ENCODE results near the gene UBAC2.
A peak's percentile ranks its signal among the peaks of the same experiment; 100 is the strongest.

The UBAC2 gene

GRCh38 chr13:99326012-99326411, 125.4 kb downstream of the UBAC2 start:
- Histone ChIP-seq H2AFZ (ENCODE audit: low read depth, low read length) (no peak overlapping the region), H3K36me3 (ENCODE audit: insufficient read depth, low read length) (peaks cover 61% of the 10 kb centered on the region), H3K4me1 (ENCODE audit: insufficient read depth, low read length) (peaks cover 6% of the 10 kb centered on the region), H3K9ac (ENCODE audit: low read depth, low read length) (no peak overlapping the region), H3K27ac (ENCODE audit: low read length) (no peak overlapping the region; the same call in 1 of the 2 replicates), H3K4me2 (ENCODE audit: insufficient read depth, low read length) (no peak overlapping the region), H3K4me3 (ENCODE audit: low read depth in 1 of 2, low read length in 2 of 2) (no peak overlapping the region), H3K27me3 (ENCODE audit: insufficient read depth, low read length, poor library complexity) (no peaks in the 10 kb centered on the region), H3K79me2 (ENCODE audit: insufficient read depth, low read length) (no peaks in the 10 kb centered on the region), H3K9me3 (ENCODE audit: insufficient read depth, low read length, severe bottlenecking) (no peaks in the 10 kb centered on the region), H4K20me1 (ENCODE audit: insufficient read depth, low read length) (no peaks in the 10 kb centered on the region)
- no peak for DNase-seq
- no peak for TF ChIP-seq EZH2 (IDR thresholded peaks at IDR 0.05; ENCODE audit: borderline replicate concordance, low read depth, low read length, severe bottlenecking)
- no peak for TF ChIP-seq CTCF (IDR thresholded peaks at IDR 0.05; ENCODE audit: borderline replicate concordance, extremely low read depth, low read length, poor library complexity, severe bottlenecking)
- peak; percentile 27; the same call in 1 of the 3 replicates for ATAC-seq (ENCODE audit: insufficient read depth, low read depth)

GRCh38 chr13:99327126-99327525, 126.5 kb downstream of the UBAC2 start:
- Histone ChIP-seq H3K79me2 (ENCODE audit: insufficient read depth, low read length) (no peaks in the 10 kb centered on the region), H3K4me2 (ENCODE audit: insufficient read depth, low read length) (no peak overlapping the region), H3K9me3 (ENCODE audit: insufficient read depth, low read length, severe bottlenecking) (no peaks in the 10 kb centered on the region), H3K4me1 (ENCODE audit: insufficient read depth, low read length) (peaks cover 6% of the 10 kb centered on the region), H3K27ac (ENCODE audit: low read length) (no peak overlapping the region), H3K27me3 (ENCODE audit: insufficient read depth, low read length, poor library complexity) (no peaks in the 10 kb centered on the region), H3K4me3 (ENCODE audit: low read depth in 1 of 2, low read length in 2 of 2) (no peak overlapping the region), H2AFZ (ENCODE audit: low read depth, low read length) (no peak overlapping the region), H3K36me3 (ENCODE audit: insufficient read depth, low read length) (peaks cover 56% of the 10 kb centered on the region), H4K20me1 (ENCODE audit: insufficient read depth, low read length) (no peaks in the 10 kb centered on the region), H3K9ac (ENCODE audit: low read depth, low read length) (no peak overlapping the region)
- no peak for ATAC-seq (ENCODE audit: insufficient read depth, low read depth)
- no peak for TF ChIP-seq EZH2 (IDR thresholded peaks at IDR 0.05; ENCODE audit: borderline replicate concordance, low read depth, low read length, severe bottlenecking)
- TF ChIP-seq CTCF (IDR thresholded peaks at IDR 0.05; ENCODE audit: borderline replicate concordance, extremely low read depth, low read length, poor library complexity, severe bottlenecking) = no peak
- no peak for DNase-seq

- DNase-seq = no peak
- no peaks in the 10 kb centered on the region for H3K27me3 ChIP-seq (ENCODE audit: insufficient read depth, low read length, poor library complexity)
- TF ChIP-seq CTCF (IDR thresholded peaks at IDR 0.05; ENCODE audit: borderline replicate concordance, extremely low read depth, low read length, poor library complexity, severe bottlenecking) (no peak), EZH2 (IDR thresholded peaks at IDR 0.05; ENCODE audit: borderline replicate concordance, low read depth, low read length, severe bottlenecking) (no peak)
- H3K9ac ChIP-seq (ENCODE audit: low read depth, low read length) = no peak overlapping the region
- H3K4me1 ChIP-seq (ENCODE audit: insufficient read depth, low read length) = peaks cover 6% of the 10 kb centered on the region
- peaks cover 51% of the 10 kb centered on the region for H3K36me3 ChIP-seq (ENCODE audit: insufficient read depth, low read length)
- H2AFZ ChIP-seq (ENCODE audit: low read depth, low read length) = no peak overlapping the region
- no peak for ATAC-seq (ENCODE audit: insufficient read depth, low read depth)
- no peaks in the 10 kb centered on the region for H3K79me2 ChIP-seq (ENCODE audit: insufficient read depth, low read length)
- H3K4me2 ChIP-seq (ENCODE audit: insufficient read depth, low read length) = no peak overlapping the region
- no peak overlapping the region for H3K27ac ChIP-seq (ENCODE audit: low read length)
- no peaks in the 10 kb centered on the region for H4K20me1 ChIP-seq (ENCODE audit: insufficient read depth, low read length)
- H3K9me3 ChIP-seq (ENCODE audit: insufficient read depth, low read length, severe bottlenecking) = no peaks in the 10 kb centered on the region
- no peak overlapping the region for H3K4me3 ChIP-seq (ENCODE audit: low read depth in 1 of 2, low read length in 2 of 2)
These were observed 127.1 kb downstream of the UBAC2 start for GRCh38 chr13:99327761-99328160.

- no peaks in the 10 kb centered on the region for H3K27me3 ChIP-seq (ENCODE audit: insufficient read depth, low read length, poor library complexity)
- DNase-seq (no peak), ATAC-seq (ENCODE audit: insufficient read depth, low read depth) (no peak; the same call in 2 of the 3 replicates)
- no peak overlapping the region for H3K4me2 ChIP-seq (ENCODE audit: insufficient read depth, low read length)
- no peaks in the 10 kb centered on the region for H3K9me3 ChIP-seq (ENCODE audit: insufficient read depth, low read length, severe bottlenecking)
- peaks cover 6% of the 10 kb centered on the region for H3K4me1 ChIP-seq (ENCODE audit: insufficient read depth, low read length)
- H4K20me1 ChIP-seq (ENCODE audit: insufficient read depth, low read length) = no peaks in the 10 kb centered on the region
- H3K27ac ChIP-seq (ENCODE audit: low read length) = no peak overlapping the region
- H2AFZ ChIP-seq (ENCODE audit: low read depth, low read length) = no peak overlapping the region
- H3K36me3 ChIP-seq (ENCODE audit: insufficient read depth, low read length) = peaks cover 37% of the 10 kb centered on the region
- TF ChIP-seq CTCF (IDR thresholded peaks at IDR 0.05; ENCODE audit: borderline replicate concordance, extremely low read depth, low read length, poor library complexity, severe bottlenecking) (no peak), EZH2 (IDR thresholded peaks at IDR 0.05; ENCODE audit: borderline replicate concordance, low read depth, low read length, severe bottlenecking) (no peak)
- H3K79me2 ChIP-seq (ENCODE audit: insufficient read depth, low read length) = no peaks in the 10 kb centered on the region
- H3K9ac ChIP-seq (ENCODE audit: low read depth, low read length) = no peak overlapping the region
- H3K4me3 ChIP-seq (ENCODE audit: low read depth in 1 of 2, low read length in 2 of 2) = no peak overlapping the region
These were observed 128.8 kb downstream of the UBAC2 start for GRCh38 chr13:99329477-99329876.

Data from DND-41 (cell line).